Right atrium auricular region (tissue), 2 donors: ENCODE results near the gene UNC13C. TPM values are rescaled to one million over a fixed set of nuclear protein-coding genes. Genes with fewer than 3 reads are reported as not detected.

ENCODE experiments used
- DNase-seq: peaks from one replicate; pipeline ENCODE4 v3.0.0-alpha.2; 2019; ENCODE audit warnings: low spot score
- H3K27ac ChIP-seq, 2 donors: fragments of 200-600 bp; sonication (generic); 1 replicate in 1 of 2; 2 replicates in 1 of 2; pipeline ENCODE4 v1.5.1; 2016 to 2019
- H3K27me3 ChIP-seq, 2 donors: fragments of 200-600 bp; sonication (generic); one replicate each; pipeline versions ENCODE4 v1.5.1 to v1.6.0; 2017 to 2019
- H3K36me3 ChIP-seq: fragments of 200-600 bp; sonication (generic); one replicate; pipeline ENCODE4 v1.5.1; 2016
- H3K4me1 ChIP-seq, 2 donors: fragments of 200-600 bp; sonication (generic); one replicate each; pipeline versions ENCODE4 v1.5.1 to v1.6.0; 2017 to 2019
- H3K4me3 ChIP-seq, 2 donors: fragments of 200-600 bp; sonication (generic); 1 replicate in 1 of 2; 2 replicates in 1 of 2; pipeline ENCODE4 v1.5.1; 2017 to 2019; ENCODE audit warnings: mild to moderate bottlenecking in 1 of 2, moderate library complexity in 1 of 2
- H3K9me3 ChIP-seq, 2 donors: fragments of 200-600 bp; sonication (generic); one replicate each; pipeline ENCODE4 v1.5.1; 2019
- total RNA-seq, 2 donors: library from RNA; depleted of rRNA; stranded (reverse); fragments of >200 nt; gene quantifications; one replicate each; pipeline ENCODE4 v1.1.0, GENCODE V29; 2016
- TF ChIP-seq, protein P1 (sequence below), 2 donors: fragments of 200-600 bp; sonication (generic); IDR thresholded peaks; one replicate each; pipeline ENCODE4 v1.5.1; 2019; ENCODE audit warnings: antibody characterized with exemption in 2 of 2

The UNC13C gene
- total RNA-seq, 2 donors from 2014 or later: 0.19 to 0.31 TPM

DNA sequence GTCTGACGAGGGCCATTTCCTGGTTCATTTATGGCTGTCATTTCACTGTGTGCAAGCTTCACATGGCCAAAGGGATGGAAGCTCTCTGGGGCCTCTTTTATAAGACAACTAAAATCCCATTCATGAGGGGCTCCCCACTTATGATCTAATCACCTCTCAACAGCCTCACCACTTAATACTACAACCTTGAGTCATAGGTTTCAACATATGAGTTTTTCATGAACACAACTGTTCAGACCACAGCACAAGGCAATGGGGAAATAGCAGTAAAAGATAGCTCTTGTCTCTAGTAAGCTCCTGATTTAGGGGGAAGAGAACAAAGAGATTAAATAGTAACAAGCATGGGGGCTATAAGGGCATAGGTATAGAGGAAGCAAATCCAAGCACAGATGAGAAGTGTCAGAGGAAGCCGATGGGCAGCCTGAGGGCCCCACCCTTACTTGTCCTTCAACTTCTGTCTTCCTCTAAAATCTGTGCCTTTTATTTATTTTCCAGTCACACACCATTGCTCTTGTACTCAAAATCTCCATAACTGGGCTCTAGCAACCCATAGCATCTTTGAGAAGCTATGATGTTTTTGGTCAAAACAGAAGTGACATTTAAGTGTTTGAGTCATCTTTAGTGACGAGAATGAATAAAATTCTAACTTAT, 329.1 kb downstream of the UNC13C start:
- H3K9me3 ChIP-seq: peaks cover 0 to 9% of the 10 kb centered on the region in 2 donors
- H3K27me3 ChIP-seq: no peaks in the 10 kb centered on the region
- DNase-seq: no peak
- H3K4me1 ChIP-seq: no peaks in the 10 kb centered on the region
- H3K27ac ChIP-seq: no peak overlapping the region
- TF ChIP-seq, protein P1, sequence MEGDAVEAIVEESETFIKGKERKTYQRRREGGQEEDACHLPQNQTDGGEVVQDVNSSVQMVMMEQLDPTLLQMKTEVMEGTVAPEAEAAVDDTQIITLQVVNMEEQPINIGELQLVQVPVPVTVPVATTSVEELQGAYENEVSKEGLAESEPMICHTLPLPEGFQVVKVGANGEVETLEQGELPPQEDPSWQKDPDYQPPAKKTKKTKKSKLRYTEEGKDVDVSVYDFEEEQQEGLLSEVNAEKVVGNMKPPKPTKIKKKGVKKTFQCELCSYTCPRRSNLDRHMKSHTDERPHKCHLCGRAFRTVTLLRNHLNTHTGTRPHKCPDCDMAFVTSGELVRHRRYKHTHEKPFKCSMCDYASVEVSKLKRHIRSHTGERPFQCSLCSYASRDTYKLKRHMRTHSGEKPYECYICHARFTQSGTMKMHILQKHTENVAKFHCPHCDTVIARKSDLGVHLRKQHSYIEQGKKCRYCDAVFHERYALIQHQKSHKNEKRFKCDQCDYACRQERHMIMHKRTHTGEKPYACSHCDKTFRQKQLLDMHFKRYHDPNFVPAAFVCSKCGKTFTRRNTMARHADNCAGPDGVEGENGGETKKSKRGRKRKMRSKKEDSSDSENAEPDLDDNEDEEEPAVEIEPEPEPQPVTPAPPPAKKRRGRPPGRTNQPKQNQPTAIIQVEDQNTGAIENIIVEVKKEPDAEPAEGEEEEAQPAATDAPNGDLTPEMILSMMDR (IDR thresholded peaks at IDR 0.05): no peak
- no peak overlapping the region for H3K4me3 ChIP-seq
- H3K36me3 ChIP-seq: no peaks in the 10 kb centered on the region

DNA sequence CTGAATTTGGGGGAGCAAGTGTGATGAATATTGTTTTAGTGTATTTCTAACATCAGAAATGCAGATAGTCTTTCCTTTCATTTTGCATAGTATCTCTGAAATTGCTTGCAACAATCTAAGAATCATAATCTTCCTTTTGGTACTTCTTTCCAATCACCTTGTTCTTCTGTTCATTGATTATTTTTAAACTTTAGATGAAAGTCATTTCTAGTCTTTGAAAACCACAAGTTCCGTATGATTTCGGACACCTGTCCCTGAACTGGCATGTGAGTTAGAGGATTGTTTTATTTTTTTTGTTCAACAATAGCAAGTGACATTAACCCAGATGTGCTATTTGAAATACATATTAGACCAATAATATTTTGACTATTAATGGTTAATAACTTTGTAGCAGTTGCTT, 329.7 kb downstream of the UNC13C start:
- no peaks in the 10 kb centered on the region for H3K4me1 ChIP-seq
- no peaks in the 10 kb centered on the region for H3K27me3 ChIP-seq
- no peaks in the 10 kb centered on the region for H3K36me3 ChIP-seq
- TF ChIP-seq, protein P1 (IDR thresholded peaks at IDR 0.05): no peak
- peaks cover 0 to 9% of the 10 kb centered on the region in 2 donors for H3K9me3 ChIP-seq
- no peak overlapping the region for H3K4me3 ChIP-seq
- no peak overlapping the region for H3K27ac ChIP-seq
- DNase-seq: no peak

DNA sequence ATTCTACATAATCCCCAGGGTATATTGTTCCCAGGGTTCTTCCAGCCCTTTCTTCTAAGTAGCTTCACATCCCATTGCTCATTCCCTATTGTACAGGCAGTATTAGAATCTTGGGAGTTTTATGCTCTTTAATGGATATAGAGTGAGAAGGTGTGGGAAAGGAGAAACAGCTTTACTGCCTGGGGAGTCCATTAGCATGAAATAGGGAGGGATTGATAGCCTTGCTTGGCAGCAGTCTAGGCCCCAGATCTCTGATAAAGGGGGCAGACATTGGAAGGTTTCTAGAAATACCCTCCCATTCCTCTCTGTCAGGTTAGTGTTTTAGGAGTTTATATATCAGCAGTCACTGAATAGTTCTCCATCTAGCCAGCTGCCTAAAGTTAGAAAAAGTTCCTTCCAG, 334.3 kb downstream of the UNC13C start:
- no peak for DNase-seq
- no peaks in the 10 kb centered on the region for H3K36me3 ChIP-seq
- H3K27ac ChIP-seq: no peak overlapping the region
- TF ChIP-seq, protein P1 (IDR thresholded peaks at IDR 0.05): no peak
- peaks cover 0 to 9% of the 10 kb centered on the region in 2 donors for H3K9me3 ChIP-seq
- no peak overlapping the region for H3K4me3 ChIP-seq
- no peaks in the 10 kb centered on the region for H3K4me1 ChIP-seq
- no peaks in the 10 kb centered on the region for H3K27me3 ChIP-seq

DNA sequence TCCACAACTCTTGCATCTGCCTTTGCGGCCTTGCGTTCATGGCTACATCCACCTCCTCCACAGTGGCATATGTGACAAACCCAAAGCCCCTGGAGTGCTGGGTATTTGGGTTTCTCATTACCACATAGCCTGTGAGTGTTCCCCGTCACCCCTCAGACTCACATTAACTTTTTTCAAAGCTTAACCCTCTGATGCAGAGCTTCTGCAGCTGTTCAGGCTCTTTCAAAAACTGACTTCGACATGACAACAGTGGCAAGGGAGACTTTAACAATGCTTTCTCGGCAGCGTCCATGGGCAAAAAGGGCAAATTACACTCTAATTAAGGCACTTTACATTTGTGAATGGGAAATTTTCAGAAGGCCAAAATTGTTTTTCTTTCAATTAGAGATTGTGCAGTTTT, 343.2 kb downstream of the UNC13C start:
- Histone ChIP-seq H3K9me3 (no peaks in the 10 kb centered on the region), H3K4me3 (no peak overlapping the region), H3K27ac (no peak overlapping the region), H3K4me1 (no peaks in the 10 kb centered on the region), H3K27me3 (no peaks in the 10 kb centered on the region), H3K36me3 (no peaks in the 10 kb centered on the region)
- DNase-seq: no peak
- TF ChIP-seq, protein P1 (IDR thresholded peaks at IDR 0.05): no peak

DNA sequence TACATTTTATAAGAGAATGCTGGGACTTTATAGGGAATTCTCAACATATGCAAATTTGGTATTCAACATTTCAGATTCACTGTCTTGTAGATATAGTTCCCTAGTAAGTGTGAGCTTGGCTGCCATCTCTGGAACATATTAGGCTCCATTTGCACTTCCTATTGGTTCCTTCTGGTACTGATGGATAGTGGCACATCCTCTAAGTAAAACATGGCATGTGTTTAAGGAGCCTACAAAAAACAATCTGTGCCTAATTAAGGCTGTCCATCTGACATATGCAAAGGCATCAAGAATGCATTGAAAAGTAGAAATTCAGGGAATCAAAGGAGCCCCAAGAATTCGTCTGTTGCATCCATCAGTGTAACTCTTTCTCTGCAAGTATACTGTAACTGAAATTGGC, 344.1 kb downstream of the UNC13C start:
- no peaks in the 10 kb centered on the region for H3K4me1 ChIP-seq
- H3K27ac ChIP-seq: no peak overlapping the region
- TF ChIP-seq, protein P1 (IDR thresholded peaks at IDR 0.05): no peak
- no peaks in the 10 kb centered on the region for H3K27me3 ChIP-seq
- no peak for DNase-seq
- no peaks in the 10 kb centered on the region for H3K36me3 ChIP-seq
- no peaks in the 10 kb centered on the region for H3K9me3 ChIP-seq
- H3K4me3 ChIP-seq: no peak overlapping the region

DNA sequence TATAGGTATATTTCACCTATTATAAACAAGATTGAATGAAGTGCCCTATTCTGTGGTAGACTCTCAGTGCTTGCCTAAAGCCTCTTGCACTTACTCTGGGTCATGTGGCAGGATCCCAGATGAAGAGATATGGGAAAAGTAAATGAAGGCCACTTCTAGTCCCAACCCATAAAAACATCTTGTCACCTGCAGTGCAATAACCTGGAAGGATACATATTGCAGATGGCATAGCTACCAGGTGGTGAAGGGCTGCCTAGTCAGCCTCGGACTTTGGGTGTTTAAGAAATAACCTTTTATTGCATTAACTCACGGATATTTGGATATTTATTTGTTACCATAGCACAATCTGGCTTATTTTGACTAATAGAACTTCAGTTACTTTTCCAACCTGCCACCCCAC, 367.1 kb downstream of the UNC13C start:
- Histone ChIP-seq H3K9me3 (no peaks in the 10 kb centered on the region), H3K27ac (no peak overlapping the region), H3K36me3 (no peaks in the 10 kb centered on the region), H3K4me1 (no peaks in the 10 kb centered on the region), H3K27me3 (no peaks in the 10 kb centered on the region), H3K4me3 (no peak overlapping the region)
- no peak for DNase-seq
- TF ChIP-seq, protein P1 (IDR thresholded peaks at IDR 0.05): no peak
